GM12875 (cell line): ENCODE measurements around the gene MAP3K13.
A peak's percentile ranks its signal among the peaks of the same experiment; 100 is the strongest.

Experiments used
- H3K4me3 ChIP-seq: one replicate; pipeline ENCODE4 v1.5.1; 2011; ENCODE audit warnings: low read depth, low read length, control low read depth
- TF ChIP-seq, protein P1 (sequence below): IDR thresholded peaks from 2 replicates; pipeline ENCODE4 v1.5.1; 2011; ENCODE audit warnings: low read depth, mild to moderate bottlenecking, control low read depth, inconsistent platforms, low read length, moderate library complexity, borderline replicate concordance; ENCODE audit not compliant: insufficient read depth

The MAP3K13 gene

DNA sequence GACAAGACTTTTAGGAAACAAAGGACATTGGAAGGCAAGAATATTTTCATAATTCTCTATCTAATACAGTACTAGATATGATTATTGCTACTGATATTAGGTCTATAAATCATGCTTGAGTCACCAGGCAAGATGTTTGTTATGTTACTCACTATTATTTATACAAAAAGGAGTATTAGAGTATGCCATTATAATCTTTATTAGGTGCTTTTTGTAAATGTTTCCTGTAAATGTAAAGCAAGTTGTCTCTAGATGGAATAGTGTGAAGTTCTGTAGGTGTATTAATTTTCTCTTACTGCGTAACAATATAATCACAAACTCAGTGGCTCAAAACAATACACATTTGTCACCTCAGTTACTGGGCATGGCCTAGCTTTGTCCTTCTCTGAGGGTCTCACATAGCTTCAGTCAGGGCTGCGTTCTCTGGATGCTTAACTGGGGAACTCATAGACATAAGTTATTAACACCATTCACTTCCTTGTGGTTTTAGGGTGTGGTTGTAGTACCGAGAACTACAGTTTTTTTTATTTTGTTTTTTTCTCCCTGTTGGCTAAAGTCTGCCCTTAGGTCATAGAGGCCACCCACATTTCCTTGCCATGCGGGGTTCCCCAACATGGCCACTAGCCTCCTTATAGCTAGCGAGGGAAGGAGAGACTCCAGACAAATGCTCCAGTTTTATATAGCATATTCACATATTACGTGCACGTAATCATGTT lies 20.3 kb upstream of the MAP3K13 start:
- no peak overlapping the region for H3K4me3 ChIP-seq
- TF ChIP-seq, protein P1, sequence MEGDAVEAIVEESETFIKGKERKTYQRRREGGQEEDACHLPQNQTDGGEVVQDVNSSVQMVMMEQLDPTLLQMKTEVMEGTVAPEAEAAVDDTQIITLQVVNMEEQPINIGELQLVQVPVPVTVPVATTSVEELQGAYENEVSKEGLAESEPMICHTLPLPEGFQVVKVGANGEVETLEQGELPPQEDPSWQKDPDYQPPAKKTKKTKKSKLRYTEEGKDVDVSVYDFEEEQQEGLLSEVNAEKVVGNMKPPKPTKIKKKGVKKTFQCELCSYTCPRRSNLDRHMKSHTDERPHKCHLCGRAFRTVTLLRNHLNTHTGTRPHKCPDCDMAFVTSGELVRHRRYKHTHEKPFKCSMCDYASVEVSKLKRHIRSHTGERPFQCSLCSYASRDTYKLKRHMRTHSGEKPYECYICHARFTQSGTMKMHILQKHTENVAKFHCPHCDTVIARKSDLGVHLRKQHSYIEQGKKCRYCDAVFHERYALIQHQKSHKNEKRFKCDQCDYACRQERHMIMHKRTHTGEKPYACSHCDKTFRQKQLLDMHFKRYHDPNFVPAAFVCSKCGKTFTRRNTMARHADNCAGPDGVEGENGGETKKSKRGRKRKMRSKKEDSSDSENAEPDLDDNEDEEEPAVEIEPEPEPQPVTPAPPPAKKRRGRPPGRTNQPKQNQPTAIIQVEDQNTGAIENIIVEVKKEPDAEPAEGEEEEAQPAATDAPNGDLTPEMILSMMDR = no peak

DNA sequence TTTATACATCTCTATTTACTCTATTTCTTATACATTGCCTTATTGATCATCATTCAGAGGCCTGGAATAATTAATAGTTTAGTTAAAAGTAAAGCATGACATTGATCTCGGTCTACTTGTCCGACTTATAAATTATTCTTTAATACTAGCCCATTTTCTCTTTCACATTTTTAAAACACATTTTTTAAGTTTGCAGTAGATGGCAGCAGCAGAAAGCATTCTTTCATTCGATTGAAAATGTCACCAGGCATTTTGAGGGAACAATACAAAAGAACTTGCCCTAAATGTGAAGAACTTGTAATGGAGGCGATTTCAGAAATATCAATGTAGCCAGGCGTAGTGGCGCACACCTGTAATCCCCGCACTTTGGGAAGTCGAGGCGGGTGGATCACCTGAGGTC lies 15.5 kb upstream of the MAP3K13 start:
- H3K4me3 ChIP-seq = no peak overlapping the region
- TF ChIP-seq, protein P1 = no peak

DNA sequence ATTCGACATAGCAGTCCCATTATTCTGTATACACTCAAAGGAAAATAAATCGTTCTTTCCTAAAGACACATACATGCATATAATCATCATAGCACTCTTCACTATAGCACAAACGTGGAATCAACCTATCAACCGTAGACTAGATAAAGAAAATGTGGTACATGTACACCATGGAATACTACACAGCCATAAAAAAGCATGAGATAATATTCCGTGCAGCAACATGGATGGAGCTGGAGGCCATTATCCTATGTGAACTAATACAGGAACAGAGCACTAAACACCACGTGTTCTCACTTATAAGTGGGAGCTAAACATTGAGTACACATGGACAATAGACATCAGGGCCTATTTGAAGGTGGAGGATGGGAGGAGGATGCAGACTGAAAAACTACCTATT lies 12.1 kb upstream of the MAP3K13 start:
- H3K4me3 ChIP-seq = no peak overlapping the region
- TF ChIP-seq, protein P1 = no peak

DNA sequence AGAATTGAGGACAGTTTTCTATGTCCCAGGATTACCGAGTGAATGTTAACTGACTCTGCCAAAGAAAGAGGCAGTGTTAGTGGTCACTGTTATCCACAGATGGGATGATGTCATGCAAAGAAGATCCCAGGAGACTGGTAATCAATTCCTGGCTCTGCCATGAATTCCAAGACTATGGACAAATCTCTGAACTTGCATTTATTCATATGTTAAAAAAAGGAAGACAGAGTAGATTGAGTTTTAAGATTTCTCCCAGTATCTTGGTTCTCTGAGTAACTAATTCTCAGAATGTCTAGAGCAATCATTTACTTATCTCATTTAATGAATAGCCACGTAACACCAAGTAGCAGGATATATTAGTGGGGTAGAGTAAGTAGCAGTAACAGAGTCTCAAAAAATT lies 11.5 kb upstream of the MAP3K13 start:
- H3K4me3 ChIP-seq = no peak overlapping the region
- TF ChIP-seq, protein P1 = no peak

DNA sequence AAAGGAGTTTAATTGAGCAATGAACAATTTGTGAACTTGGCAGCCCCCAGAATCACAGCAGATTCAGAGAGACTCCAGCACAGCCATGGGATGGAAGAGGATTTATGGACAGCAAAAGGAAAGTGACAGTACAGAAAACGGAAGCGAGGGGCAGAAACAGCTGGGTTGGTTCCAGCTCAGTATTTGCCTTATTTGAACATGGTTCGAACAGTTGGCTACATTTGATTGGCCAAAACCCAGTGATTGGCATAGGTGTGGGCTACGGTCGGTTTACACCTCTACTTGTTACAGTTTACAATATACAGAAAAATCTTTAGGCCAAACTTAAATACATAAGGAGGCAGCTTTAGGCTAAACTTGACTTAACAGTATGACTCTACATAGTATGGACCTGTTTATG lies 9.7 kb upstream of the MAP3K13 start:
- no peak overlapping the region for H3K4me3 ChIP-seq
- TF ChIP-seq, protein P1 = no peak

DNA sequence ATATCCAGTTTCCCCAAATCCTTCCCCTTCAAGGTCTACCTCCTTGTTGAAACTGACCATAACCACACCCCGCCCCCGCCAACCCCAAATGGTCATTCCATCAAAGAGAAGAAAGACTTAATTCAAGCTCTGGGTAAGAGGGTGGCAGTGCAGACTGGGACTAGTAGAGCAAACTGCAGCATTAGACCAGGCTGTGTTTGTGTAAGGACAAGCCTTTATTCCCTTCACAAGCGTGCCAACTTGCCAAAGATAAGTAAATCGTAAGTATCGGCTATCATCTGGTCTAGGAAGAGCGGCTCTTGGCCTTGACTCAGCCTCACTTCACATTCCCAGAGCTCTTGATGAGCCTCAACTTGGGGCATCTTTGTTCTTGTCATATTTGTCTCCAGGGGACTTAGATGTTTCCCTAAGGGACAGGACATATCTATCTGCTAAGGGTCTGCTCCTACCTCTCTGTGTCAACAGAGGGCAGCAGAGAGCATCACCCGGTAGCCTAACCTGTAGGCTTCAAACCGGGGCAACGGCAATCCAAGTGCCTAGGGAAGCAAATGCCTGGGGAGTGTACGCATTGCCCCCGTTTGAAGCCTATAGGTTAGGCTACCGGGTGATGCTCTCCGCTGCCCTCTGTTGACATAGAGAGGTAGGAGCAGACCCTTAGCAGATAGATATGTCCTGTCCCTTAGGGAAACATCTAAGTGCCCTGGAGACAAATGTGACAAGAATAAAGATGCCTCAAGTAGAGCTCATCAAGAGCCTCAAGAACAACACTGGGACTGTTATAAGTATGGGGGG lies 8.9 kb upstream of the MAP3K13 start:
- H3K4me3 ChIP-seq = no peak overlapping the region
- TF ChIP-seq, protein P1 = peak; percentile 67

DNA sequence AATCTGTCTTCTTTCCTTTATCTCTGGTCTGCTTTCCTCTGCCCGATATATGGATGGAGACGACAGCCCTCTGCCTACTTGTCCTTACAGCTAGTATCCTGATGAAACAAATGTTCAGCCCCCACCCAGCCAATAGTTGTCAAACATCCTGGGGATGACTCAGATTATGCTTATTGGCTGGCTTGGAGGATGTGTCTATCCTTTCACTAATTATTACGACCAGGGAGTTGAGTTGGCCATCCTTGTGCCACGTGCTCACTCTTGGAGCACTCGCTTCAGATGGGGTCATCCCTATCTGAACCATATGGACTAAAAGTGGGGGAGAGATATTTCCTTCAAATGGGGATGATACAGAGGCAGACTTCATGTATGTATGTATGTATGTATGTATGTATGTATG lies 6.4 kb upstream of the MAP3K13 start:
- H3K4me3 ChIP-seq = no peak overlapping the region
- TF ChIP-seq, protein P1 = no peak
